DOHH2 (cell line): Measurements from ENCODE around the gene CEBPZOS.
A peak's percentile ranks its signal among the peaks of the same experiment; 100 is the strongest.

Experiments
- H3F3A ChIP-seq: fragments of 200-600 bp; sonication (generic), shearing (Covaris generic); 2 replicates; pipeline ENCODE4 v1.6.0; 2016; ENCODE audit warnings: antibody characterized with exemption, mild to moderate bottlenecking; ENCODE audit not compliant: control insufficient read depth, insufficient read depth
- H3K27ac ChIP-seq: fragments of 200-600 bp; sonication (generic); 2 replicates; pipeline ENCODE4 v1.5.1; 2014; ENCODE audit warnings: low read depth, mild to moderate bottlenecking, low read length, moderate library complexity
- H3K27me3 ChIP-seq: fragments of 200-600 bp; sonication (generic); 2 replicates; pipeline ENCODE4 v1.6.1; 2014; ENCODE audit warnings: mild to moderate bottlenecking, low read length, mixed read lengths; ENCODE audit not compliant: control insufficient read depth
- H3K36me3 ChIP-seq: fragments of 200-600 bp; sonication (generic); 2 replicates; pipeline ENCODE4 v1.6.1; 2014; ENCODE audit warnings: mild to moderate bottlenecking, low read length, moderate library complexity, mixed read lengths; ENCODE audit not compliant: control insufficient read depth
- H3K4me1 ChIP-seq: fragments of 200-600 bp; sonication (generic); 2 replicates; pipeline ENCODE4 v1.6.1; 2014; ENCODE audit warnings: mild to moderate bottlenecking, low read length, mixed read lengths; ENCODE audit not compliant: control insufficient read depth
- H3K4me2 ChIP-seq: fragments of 200-600 bp; sonication (generic); 2 replicates; pipeline ENCODE4 v1.6.0; 2014; ENCODE audit warnings: mild to moderate bottlenecking, low read length, moderate library complexity
- H3K4me3 ChIP-seq: fragments of 200-600 bp; sonication (generic); 2 replicates; pipeline ENCODE4 v1.5.1; 2014; ENCODE audit warnings: mild to moderate bottlenecking, low read length, mixed read lengths
- H3K79me2 ChIP-seq: fragments of 200-600 bp; sonication (generic); 2 replicates; pipeline ENCODE4 v1.6.1; 2014; ENCODE audit warnings: mild to moderate bottlenecking, low read length, mixed read lengths; ENCODE audit not compliant: control insufficient read depth
- H3K9me2 ChIP-seq: fragments of 200-600 bp; sonication (generic); replicated peaks from 2 replicates; pipeline ENCODE4 v1.6.1; 2014; ENCODE audit warnings: mild to moderate bottlenecking, low read length, mixed read lengths; ENCODE audit not compliant: control insufficient read depth
- H3K9me3 ChIP-seq: fragments of 200-600 bp; sonication (generic); 2 replicates; pipeline ENCODE4 v1.6.1; 2014; ENCODE audit warnings: antibody characterized with exemption, low read length, mixed read lengths; ENCODE audit not compliant: control insufficient read depth, insufficient read depth
- H4K20me1 ChIP-seq: fragments of 200-600 bp; sonication (generic); 2 replicates; pipeline ENCODE4 v1.6.0; 2014; ENCODE audit warnings: low read depth, mild to moderate bottlenecking, antibody characterized with exemption, low read length, moderate library complexity; ENCODE audit not compliant: control insufficient read depth, insufficient read depth
- CTCF ChIP-seq: fragments of 200-600 bp; sonication (generic); IDR thresholded peaks from one replicate; pipeline ENCODE4 v1.5.1; 2014; ENCODE audit warnings: antibody characterized with exemption, mild to moderate bottlenecking, low read depth, low read length; ENCODE audit not compliant: poor library complexity, severe bottlenecking
- EZH2phosphoT487 ChIP-seq: fragments of 200-600 bp; sonication (generic); IDR thresholded peaks from 2 replicates; pipeline ENCODE4 v1.6.1; 2017; ENCODE audit warnings: borderline replicate concordance, mild to moderate bottlenecking, antibody characterized with exemption, low read length, moderate library complexity, mixed read lengths

The CEBPZOS gene

DNA sequence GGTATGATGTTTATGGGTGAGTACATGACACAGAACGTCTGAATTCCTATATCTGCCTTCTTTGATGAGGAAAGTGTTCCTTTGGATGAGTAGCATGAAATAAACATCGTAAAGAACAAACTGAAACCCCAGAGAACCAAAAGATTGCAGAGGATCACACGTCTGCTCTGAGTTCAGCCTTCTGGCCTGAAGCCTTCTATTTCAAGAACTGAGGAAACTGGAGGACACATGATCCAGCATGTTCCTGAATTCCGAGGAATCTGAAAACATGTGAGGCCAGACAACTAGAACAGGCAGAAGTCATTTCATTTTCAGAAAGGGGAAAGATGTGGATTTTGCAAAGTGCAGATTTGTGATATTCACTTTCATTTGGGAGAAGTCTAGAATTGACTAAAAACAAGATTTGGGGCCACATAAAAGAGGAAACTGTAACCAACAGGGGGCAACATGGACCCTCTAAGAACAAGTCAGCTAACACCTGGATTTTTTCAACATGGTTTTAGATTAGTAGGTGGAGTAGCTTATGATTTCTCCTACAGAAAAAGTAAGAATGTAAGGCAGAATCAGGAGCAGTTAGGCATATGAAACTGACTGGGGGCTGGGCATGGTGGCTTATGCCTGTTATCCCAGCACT, 16.2 kb upstream of the CEBPZOS start:
- TF ChIP-seq EZH2phosphoT487 (no peak), CTCF (peak; percentile 49)
- Histone ChIP-seq H3K27ac (no peak overlapping the region), H3K9me3 (no peaks in the 10 kb centered on the region), H3K4me3 (no peak overlapping the region), H3K36me3 (no peaks in the 10 kb centered on the region), H3K4me1 (no peaks in the 10 kb centered on the region), H3K79me2 (no peaks in the 10 kb centered on the region), H3F3A (no peaks in the 10 kb centered on the region), H3K27me3 (no peaks in the 10 kb centered on the region), H3K4me2 (no peak overlapping the region), H3K9me2 (no peaks in the 10 kb centered on the region), H4K20me1 (no peaks in the 10 kb centered on the region)

DNA sequence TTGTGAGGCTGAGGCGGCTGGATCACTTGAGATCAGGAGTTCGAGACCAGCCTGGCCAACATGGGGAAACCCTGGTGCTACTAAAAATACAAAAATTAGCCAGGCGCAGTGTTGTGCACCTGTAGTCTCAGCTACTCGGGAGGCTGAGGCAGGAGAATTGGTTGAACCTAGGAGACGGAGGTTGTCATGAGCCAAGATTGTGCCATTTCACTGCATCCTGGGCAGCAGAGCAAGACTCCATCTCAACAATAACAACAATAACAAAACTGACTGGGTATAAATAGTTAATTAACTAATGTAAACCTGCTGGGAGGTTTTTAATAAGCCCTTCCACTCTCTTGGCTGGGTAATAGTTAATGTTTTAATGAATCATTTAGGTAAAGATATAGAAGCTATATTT, 15.7 kb upstream of the CEBPZOS start:
- H3K4me2 ChIP-seq = no peak overlapping the region
- no peaks in the 10 kb centered on the region for H3F3A ChIP-seq
- H3K27me3 ChIP-seq = no peaks in the 10 kb centered on the region
- no peaks in the 10 kb centered on the region for H3K9me2 ChIP-seq
- no peaks in the 10 kb centered on the region for H4K20me1 ChIP-seq
- TF ChIP-seq EZH2phosphoT487 (no peak), CTCF (no peak)
- H3K79me2 ChIP-seq = no peaks in the 10 kb centered on the region
- H3K9me3 ChIP-seq = no peaks in the 10 kb centered on the region
- H3K4me1 ChIP-seq = no peaks in the 10 kb centered on the region
- no peak overlapping the region for H3K4me3 ChIP-seq
- H3K27ac ChIP-seq = no peak overlapping the region
- no peaks in the 10 kb centered on the region for H3K36me3 ChIP-seq

GRCh38 chr2:37181726-37182684, 14.3 kb upstream of the CEBPZOS start:
- H3K36me3 ChIP-seq = no peaks in the 10 kb centered on the region
- no peaks in the 10 kb centered on the region for H3K27me3 ChIP-seq
- no peak overlapping the region for H3K27ac ChIP-seq
- no peak overlapping the region for H3K4me2 ChIP-seq
- no peaks in the 10 kb centered on the region for H4K20me1 ChIP-seq
- no peak for TF ChIP-seq EZH2phosphoT487
- no peaks in the 10 kb centered on the region for H3K79me2 ChIP-seq
- H3K4me1 ChIP-seq = no peaks in the 10 kb centered on the region
- H3K9me3 ChIP-seq = no peaks in the 10 kb centered on the region
- no peaks in the 10 kb centered on the region for H3F3A ChIP-seq
- no peak overlapping the region for H3K4me3 ChIP-seq
- no peaks in the 10 kb centered on the region for H3K9me2 ChIP-seq

GRCh38 chr2:37188570-37188969, 7.7 kb upstream of the CEBPZOS start, which contains the start of gene SULT6B1:
TSS of gene SULT6B1 (minus strand) at chr2:37188670. CDS start at chr2:37188640, 30 bp downstream.
- Histone ChIP-seq H3K9me3 (no peaks in the 10 kb centered on the region), H3K79me2 (no peaks in the 10 kb centered on the region), H3K27ac (no peak within 1 kb of the TSS), H3K4me1 (no peaks in the 10 kb centered on the region), H3K9me2 (no peaks in the 10 kb centered on the region), H3K4me3 (no peak within 1 kb of the TSS), H3K36me3 (no peaks in the 10 kb centered on the region), H3K4me2 (no peak within 1 kb of the TSS), H4K20me1 (no peaks in the 10 kb centered on the region), H3F3A (no peaks in the 10 kb centered on the region), H3K27me3 (no peaks in the 10 kb centered on the region)
- TF ChIP-seq EZH2phosphoT487 (no peak), CTCF (no peak)
